NCI-H2029 (cell line): Measurements from ENCODE around the gene CCR7.
A peak's percentile ranks its signal among the peaks of the same experiment; 100 is the strongest.
"Not testable (repeated sequence)": the region's sequence is repeated elsewhere in the genome, so short reads cannot be mapped to it uniquely, and the experiment has no call there.

Experiments
- DNase-seq: peaks from one replicate; lab custom pipeline; 2025; lab: John Stamatoyannopoulos, UW

Gene CCR7

GRCh38 chr17:40597556-40598300 lies 32.5 kb upstream of the CCR7 start:
- no peak for DNase-seq

GRCh38 chr17:40597156-40597555 lies 31.9 kb upstream of the CCR7 start:
- no peak for DNase-seq

GRCh38 chr17:40596261-40596919 lies 31.1 kb upstream of the CCR7 start:
- DNase-seq = peak; percentile 44

GRCh38 chr17:40590742-40591141 lies 25.5 kb upstream of the CCR7 start:
- no peak for DNase-seq

DNA sequence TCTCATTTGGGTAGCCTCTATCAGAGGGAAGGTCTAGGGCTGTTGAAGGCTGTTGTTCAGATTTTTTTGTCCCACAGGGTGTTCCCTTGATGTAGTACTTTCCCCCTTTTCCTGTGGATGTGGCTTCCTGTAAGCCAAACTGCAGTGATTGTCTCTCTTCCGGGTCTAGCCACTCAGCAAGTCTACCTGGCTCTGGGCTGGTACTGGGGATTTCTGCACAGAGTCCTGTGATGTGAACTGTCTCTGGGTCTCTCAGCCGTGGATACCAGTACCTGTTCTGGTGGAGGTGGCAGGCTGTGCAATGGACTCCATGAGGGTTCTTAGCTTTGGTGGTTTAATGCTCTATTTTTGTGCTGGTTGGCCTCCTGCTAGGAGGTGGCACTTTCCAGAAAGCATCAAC lies 23.3 kb upstream of the CCR7 start:
- no peak for DNase-seq

- not testable (repeated sequence) for DNase-seq
Observed at GRCh38 chr17:40586264-40586663, 21.0 kb upstream of the CCR7 start.

GRCh38 chr17:40584950-40585349 lies 19.7 kb upstream of the CCR7 start:
- not testable (repeated sequence) for DNase-seq

- DNase-seq = peak; percentile 96
Observed at GRCh38 chr17:40582328-40582901, 17.1 kb upstream of the CCR7 start.

GRCh38 chr17:40580140-40580539 lies 14.9 kb upstream of the CCR7 start:
- no peak for DNase-seq

GRCh38 chr17:40579471-40579870 lies 14.2 kb upstream of the CCR7 start:
- no peak for DNase-seq

- no peak for DNase-seq
Observed at GRCh38 chr17:40577611-40578065, 12.4 kb upstream of the CCR7 start.

GRCh38 chr17:40576113-40576740 lies 11.0 kb upstream of the CCR7 start:
- no peak for DNase-seq

GRCh38 chr17:40574292-40574691 lies 9.0 kb upstream of the CCR7 start:
- DNase-seq = no peak

DNA sequence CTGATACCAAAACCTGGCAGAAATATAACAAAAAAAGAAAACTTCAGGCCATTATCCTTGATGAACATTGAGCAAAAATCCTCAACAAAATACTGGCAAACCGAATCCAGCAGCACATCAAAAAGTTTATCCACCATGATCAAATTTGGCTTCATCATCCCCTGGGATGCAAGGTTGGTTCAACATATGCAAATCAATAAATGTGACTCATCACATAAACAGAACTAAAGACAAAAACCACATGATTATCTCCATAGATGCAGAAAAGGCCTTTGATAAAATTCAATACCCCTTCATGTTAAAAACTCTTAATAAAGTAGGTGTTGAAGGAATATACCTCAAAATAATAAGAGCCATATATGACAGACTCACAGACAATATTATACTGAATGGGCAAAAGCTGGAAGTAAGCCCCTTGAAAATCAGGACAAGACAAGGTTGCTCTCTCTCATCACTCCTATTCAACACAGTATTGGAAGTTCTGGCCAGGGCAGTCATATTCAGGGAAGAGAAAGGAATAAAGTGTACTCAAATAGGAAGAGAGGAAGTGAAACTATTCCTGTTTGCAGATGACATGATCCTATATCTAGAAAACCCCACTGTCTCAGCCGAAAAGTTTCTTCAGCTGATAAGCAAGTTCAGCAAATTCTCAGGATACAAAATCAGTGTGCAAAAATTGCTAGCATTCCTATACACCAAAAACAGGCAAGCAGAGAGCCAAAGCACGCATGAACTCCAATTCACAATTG lies 7.1 kb upstream of the CCR7 start:
- not testable (repeated sequence) for DNase-seq

GRCh38 chr17:40568074-40568836 lies 3.0 kb upstream of the CCR7 start:
- no peak for DNase-seq

- no peak for DNase-seq
Observed at GRCh38 chr17:40567377-40567776, 2.1 kb upstream of the CCR7 start.

GRCh38 chr17:40565769-40566409 lies 617 bp upstream of the CCR7 start:
- no peak for DNase-seq

- DNase-seq = no peak
Observed at GRCh38 chr17:40564195-40564882, 933 bp downstream of the CCR7 start.

DNA sequence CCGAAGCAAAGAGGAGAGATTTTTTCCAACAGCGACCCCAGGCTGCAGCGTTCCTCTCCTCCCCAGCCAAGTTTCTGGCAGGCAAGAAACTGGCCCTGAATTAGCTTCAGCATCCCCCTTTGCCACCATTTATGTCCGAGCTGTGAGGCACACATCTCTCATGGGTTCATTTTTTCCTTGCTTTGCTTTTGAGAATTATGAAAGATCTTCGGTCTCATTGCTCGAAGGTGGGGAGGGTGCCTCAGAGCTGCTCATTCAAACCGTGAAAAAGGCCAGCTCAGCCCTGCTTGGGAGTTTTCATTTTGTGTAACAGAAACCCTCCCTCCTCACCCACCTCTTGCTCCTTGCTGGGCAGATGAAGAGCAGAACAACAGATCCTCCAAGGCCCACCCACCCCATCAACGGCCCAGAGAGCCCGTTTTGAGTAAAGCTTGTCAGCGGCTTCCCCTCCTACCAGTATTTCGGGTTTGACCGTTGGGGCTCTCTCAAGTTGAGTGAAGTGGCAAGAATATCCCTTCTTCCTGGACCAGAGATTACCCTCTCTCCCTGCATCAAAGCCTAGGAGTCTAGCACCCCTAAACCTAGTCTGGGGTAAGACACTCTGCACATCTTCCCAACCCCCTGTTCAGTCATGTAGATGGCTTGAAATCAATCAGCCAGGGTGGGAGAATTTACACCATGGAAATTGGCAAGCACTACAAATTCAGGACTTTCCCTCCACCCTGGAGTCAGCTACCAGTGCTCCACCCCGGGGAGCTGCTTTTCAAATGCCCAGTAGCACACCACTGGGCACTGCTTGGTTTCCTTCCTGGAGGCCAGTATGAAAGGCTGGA lies 1.8 kb downstream of the CCR7 start:
- DNase-seq = no peak
